NCI-H345 (cell line): ENCODE results near the gene CALML6.
"Not testable (repeated sequence)": the region's sequence is repeated elsewhere in the genome, so short reads cannot be mapped to it uniquely, and the experiment has no call there.

Source experiments
- DNase-seq: peaks from one replicate; lab custom pipeline; 2025; lab: John Stamatoyannopoulos, UW

Gene CALML6

GRCh38 chr1:1914971-1915692, at the start of gene CALML6:
CALML6 (plus strand) TSS chr1:1915260; CDS start chr1:1915281, 21 bp downstream.
- no peak for DNase-seq

- DNase-seq, result no peak
Observed at GRCh38 chr1:1867164-1867563, 47.9 kb upstream of the CALML6 start.

DNA sequence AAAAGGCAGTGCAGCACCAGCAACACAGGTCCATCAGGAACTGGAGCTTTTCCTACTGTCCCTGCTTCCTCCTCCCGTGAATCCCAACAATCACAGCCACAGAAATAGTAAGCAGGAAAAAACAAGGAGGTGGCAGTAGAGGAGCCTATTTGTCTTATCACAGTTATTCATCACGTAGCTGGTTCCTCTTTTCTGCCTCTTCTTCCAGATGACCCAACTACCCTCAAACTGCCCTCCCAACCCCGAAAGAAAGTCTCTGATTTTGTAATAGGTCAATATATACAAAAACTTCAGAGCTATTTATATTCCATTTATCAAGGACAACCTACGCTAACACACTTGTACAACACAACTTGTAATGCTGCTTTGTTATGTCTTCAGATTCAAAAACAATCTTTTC, 45.6 kb upstream of the CALML6 start:
- no peak for DNase-seq

DNA sequence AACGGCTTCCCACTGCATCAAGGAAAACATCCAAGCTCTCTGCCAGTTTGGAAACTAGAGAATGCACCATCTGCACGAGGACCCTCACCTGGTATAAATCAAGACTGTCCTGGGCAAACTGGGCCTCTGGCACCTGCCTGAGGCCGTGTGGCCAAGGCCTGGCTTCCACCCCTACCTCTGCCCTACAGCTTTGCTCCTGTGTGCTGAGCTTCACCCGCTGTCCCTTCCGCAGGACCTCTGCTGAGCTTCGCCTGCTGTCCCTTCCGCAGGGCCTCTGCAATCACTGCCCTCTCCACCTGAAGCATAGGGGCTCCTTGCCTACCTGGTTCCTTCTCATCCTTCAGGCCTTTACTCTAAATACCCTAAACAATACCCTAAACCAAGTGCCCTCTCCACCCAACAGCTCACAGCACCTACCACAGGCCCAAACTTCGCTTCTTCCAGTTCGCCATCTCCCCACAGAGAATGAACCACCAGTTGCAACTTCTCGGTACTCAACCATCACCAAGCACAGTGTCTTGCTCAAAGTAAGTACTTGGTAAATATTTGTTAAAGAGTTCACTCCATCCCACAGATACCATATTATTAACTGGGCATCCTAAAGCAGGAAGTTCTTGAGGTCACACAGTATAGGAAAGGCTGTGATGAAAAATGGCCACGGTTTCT, 42.6 kb upstream of the CALML6 start:
- DNase-seq, result no peak

DNA sequence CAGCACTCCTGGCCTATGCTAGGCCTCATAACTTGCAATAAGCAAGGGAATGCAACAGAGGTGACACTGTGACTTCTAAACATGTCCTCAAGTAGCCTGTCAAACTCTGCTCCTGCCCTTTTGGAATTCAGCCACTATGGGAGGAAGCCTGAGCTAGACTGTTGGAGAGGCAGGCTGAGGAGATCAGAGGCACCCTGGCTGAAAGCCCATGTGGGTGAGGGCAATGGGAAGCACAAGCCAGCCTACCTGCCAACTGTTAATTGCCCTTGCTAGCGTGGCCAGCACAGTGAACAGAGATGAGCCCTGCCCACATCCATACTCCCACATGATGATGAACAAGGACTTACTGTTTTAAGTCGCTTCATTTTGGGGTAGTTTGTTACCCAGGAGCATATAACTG, 41.9 kb upstream of the CALML6 start:
- DNase-seq, result no peak

DNA sequence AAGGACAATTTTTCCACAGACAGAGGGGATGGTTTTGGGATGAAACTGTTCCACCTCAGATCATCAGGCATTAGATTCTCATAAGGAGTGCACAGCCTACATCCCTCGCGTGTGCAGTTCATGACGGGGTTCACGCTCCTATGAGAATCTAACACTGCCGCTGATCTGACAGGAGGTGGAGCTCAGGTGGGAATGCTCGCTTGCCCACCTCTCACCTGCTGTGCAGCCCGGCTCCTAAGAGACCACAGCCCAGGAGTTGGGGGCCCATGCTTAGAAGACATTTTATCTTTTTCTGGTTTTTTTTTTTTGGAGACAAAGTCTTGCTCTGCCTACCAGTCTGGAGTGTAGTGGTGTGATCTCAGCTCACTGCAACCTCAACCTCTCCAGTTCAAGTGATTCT, 40.2 kb upstream of the CALML6 start:
- no peak for DNase-seq

- no peak for DNase-seq
Observed at GRCh38 chr1:1875932-1876331, 39.1 kb upstream of the CALML6 start.

DNA sequence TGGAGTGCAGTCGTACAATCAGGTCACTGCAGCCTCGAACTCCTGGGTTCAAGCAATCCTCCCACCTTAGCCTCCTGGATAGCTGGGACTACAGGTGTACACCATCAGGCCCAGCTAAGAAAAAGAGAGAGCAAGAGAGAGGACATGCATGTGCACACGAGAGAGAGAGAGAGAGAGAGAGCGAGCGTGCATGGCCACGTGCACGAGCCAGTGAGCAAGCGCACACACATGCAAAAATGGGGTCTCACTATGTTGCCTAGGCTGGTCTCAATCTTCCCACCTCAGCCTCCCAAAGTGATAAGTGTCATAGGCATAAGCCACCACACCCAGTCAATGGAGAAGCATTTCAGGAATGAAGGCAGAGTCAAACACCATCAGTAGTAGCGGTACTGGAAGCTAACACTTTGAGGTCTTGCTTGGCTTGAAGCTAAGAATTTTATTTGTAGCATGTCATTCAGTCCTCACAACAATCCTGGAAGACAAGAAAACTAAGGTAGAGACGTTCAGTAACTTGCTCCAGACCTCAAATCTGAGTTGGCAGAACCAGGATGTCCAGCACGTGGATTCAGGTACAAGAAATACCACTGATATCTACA, 38.6 kb upstream of the CALML6 start:
- DNase-seq, result no peak

- no peak for DNase-seq
Observed at GRCh38 chr1:1877865-1878436, 37.1 kb upstream of the CALML6 start.

DNA sequence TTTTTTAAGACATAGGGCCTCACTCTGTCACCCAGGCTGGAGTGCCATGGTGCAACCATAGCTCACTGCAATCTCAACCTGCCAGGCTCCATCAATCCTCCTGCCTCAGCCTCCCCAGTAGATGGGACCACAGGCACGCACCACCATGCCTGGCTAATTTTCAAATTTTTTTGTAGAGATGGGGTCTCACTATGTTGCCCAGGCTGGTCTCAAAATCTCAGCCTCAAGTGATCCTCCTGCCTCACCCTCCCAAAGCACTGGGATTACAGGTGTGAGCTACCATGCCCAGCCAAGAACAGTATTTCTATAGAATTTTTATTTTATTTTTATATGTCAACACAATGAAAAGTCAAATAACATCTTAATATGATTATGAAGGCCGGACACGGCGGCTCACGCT, 35.1 kb upstream of the CALML6 start:
- no peak for DNase-seq

- DNase-seq, result no peak
Observed at GRCh38 chr1:1880617-1881312, 34.3 kb upstream of the CALML6 start.

DNA sequence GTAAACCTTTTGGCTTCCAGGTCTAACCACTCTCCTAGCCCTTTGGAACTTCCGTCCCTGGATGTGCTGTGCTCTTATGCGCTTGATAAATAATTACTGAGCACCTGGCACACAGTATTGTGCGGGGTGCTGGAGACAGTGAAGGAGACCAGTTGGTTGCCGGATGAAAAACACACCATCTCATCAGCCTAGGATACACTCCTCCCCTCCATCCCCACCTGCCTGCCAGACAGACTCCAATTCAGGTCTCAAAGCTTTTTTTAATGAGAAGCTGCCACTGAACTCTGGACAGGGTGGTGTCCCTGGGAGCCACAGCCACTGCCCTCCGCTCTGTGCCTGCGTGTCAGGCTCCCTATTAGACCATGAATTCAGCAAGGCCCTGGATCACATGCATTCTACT, 33.3 kb upstream of the CALML6 start:
- DNase-seq, result no peak

- no peak for DNase-seq
Observed at GRCh38 chr1:1883092-1883873, 31.8 kb upstream of the CALML6 start.

- DNase-seq, result not testable (repeated sequence)
Observed at GRCh38 chr1:1883890-1884289, 31.2 kb upstream of the CALML6 start.

DNA sequence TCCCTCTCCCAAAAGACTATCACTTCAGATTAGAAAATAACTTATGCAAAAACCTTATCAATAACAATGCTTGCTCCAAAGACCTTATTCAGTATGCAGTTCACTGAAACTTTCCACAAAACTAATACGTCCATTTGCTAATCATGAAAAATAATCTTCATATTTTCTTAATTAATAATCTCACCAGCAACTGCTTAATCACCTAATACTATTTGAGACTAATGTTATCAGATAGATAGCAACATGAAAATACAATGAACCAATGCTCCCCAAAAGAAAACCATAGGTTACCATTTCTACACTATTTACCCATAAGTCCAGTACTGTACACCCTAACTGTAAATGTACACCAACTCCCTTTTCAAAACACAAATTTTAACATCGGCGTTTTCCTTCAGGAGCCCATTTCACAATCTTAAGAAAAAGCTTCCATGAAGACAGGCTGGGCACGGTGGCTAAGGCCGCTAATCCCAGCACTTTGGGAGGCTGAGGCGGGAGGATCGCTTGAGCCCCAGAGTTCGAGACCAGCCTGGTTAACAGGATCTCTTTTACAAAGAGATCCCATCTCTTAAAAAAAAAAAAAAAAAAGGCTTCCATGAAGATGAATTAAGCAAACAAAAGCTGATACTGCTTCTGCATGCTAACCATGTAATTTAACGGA, 25.8 kb upstream of the CALML6 start:
- no peak for DNase-seq

DNA sequence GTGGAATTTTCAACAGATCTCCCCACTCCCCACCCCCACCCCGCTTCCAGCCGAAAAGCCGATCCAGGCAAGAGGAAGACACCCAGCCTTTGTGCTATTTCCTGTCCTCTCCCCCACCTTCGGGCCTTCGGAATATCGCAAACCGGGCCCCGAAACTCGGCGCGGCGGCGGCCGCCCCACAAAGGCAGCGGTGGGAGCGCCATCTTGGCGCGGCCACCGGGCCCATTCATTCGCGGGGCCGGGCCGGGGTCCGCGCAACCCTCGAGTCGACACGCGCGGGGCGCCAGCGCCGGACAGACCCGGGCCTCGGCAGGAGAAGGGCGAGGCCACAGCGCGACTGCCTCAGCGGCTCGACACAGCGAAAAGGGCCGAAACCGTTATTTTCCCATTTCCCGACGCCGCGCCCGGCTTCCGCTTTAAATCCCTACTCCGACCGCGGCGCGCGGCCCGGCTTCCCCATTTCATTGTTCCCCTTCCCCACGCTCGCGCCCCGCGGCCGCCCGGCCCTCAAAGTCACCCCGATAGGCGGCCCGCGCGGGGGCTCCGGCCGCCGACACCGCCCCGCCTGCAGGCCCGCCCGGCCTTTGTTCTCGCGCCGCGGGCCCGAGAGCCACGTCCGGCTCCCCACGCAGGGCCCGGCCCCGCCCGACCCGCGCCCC, 25.1 kb upstream of the CALML6 start:
- no peak for DNase-seq

GRCh38 chr1:1890506-1891348, 24.3 kb upstream of the CALML6 start, which contains the start of gene GNB1:
GNB1 (minus strand) TSS chr1:1891087; CDS start chr1:1825453, 65,634 bp downstream.
- peak; percentile 92 for DNase-seq

DNA sequence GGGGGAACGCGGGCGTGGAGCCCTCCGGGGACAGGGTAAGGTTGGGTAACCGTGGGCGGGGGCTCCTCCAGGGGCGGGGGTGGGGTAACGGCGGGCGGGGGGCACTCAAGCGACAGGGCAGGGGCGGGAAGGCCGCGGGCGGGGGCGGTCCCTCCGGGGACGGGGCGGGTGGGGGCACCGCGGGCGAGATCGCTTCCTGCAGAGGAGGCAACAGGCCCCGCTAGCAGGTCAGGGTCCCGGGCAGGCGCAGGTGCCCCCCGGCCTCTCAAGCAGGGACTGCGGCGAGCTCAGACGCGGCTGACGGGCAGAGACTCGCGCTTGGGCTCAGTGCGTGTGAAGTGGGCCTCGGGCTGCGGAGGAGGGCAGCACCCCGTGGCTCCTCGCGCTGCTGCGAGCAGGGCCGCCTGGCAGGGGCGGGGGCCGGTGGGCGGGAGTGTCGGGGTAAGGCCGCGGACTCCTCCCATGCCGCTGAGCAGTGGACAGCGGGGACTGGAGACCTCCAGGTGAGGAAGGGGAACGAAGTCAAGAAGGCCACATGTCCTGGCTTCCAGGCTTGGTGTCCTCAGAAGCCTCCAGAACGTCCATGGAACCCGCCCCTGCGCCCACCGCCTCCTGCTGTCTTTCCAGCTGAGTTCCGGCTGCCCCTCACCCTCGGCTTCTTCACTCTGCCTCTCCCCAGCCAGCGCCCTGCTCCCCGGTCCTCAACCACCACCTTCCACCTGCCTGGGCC, 23.5 kb upstream of the CALML6 start:
- DNase-seq, result peak; percentile 77
